SU-DHL-6 (cell line): ENCODE results near the gene DMXL1.
"Not testable (repeated sequence)": the region's sequence is repeated elsewhere in the genome, so short reads cannot be mapped to it uniquely, and the experiment has no call there.

Source experiments
- H2AFZ ChIP-seq: fragments of 200-600 bp; sonication (generic); 2 replicates; pipeline ENCODE4 v1.6.1; 2014; ENCODE audit warnings: low read depth, mild to moderate bottlenecking, moderate library complexity, mixed read lengths, antibody characterized with exemption, low read length; ENCODE audit not compliant: severe bottlenecking
- H3F3A ChIP-seq: fragments of 200-600 bp; shearing (Covaris generic); 2 replicates; pipeline ENCODE4 v1.6.0; 2016; ENCODE audit warnings: antibody characterized with exemption, mild to moderate bottlenecking; ENCODE audit not compliant: insufficient read depth
- H3K27ac ChIP-seq: fragments of 200-600 bp; sonication (generic); 2 replicates; pipeline ENCODE4 v1.5.1; 2016; ENCODE audit warnings: low read depth, mild to moderate bottlenecking, low read length, moderate library complexity, mixed read lengths
- H3K27me3 ChIP-seq: fragments of 200-600 bp; sonication (generic), shearing (Covaris generic); 2 replicates; pipeline ENCODE4 v1.6.0; 2014; ENCODE audit warnings: mild to moderate bottlenecking, low read length
- H3K36me3 ChIP-seq: fragments of 200-600 bp; sonication (generic); 2 replicates; pipeline ENCODE4 v1.6.1; 2014; ENCODE audit warnings: mild to moderate bottlenecking, low read length, mixed read lengths
- H3K4me2 ChIP-seq: fragments of 300-600, 200-600 bp; shearing (Covaris generic), sonication (generic); 2 replicates; pipeline ENCODE4 v1.6.0; 2014; ENCODE audit warnings: low read length, low read depth, mild to moderate bottlenecking; ENCODE audit not compliant: poor library complexity, severe bottlenecking
- H3K4me3 ChIP-seq: fragments of 200-600 bp; sonication (generic); 2 replicates; pipeline ENCODE4 v1.5.1; 2014; ENCODE audit warnings: antibody characterized with exemption, low read length, mild to moderate bottlenecking, mixed read lengths; ENCODE audit not compliant: insufficient read depth, poor library complexity, severe bottlenecking
- H3K79me2 ChIP-seq: fragments of 200-600 bp; sonication (generic); 2 replicates; pipeline ENCODE4 v1.6.1; 2014; ENCODE audit warnings: mild to moderate bottlenecking, low read length, moderate library complexity; ENCODE audit not compliant: insufficient read depth
- H3K9ac ChIP-seq: fragments of 200-600 bp; sonication (generic); 2 replicates; pipeline ENCODE4 v1.7.0; 2014; ENCODE audit warnings: mild to moderate bottlenecking, low read length
- H3K9me2 ChIP-seq: fragments of 200-600 bp; sonication (generic); replicated peaks from 2 replicates; pipeline ENCODE4 v1.6.1; 2014; ENCODE audit warnings: low read length; ENCODE audit not compliant: insufficient read depth
- H3K9me3 ChIP-seq: fragments of 200-600 bp; sonication (generic); 2 replicates; pipeline ENCODE4 v1.6.1; 2014; ENCODE audit warnings: low read length, mixed read lengths; ENCODE audit not compliant: insufficient read depth
- H4K20me1 ChIP-seq: fragments of 200-600 bp; sonication (generic); 2 replicates; pipeline ENCODE4 v1.6.1; 2014; ENCODE audit warnings: low read depth, mild to moderate bottlenecking, antibody characterized with exemption, low read length, moderate library complexity, mixed read lengths
- EZH2phosphoT487 ChIP-seq: fragments of 200-600 bp; sonication (generic), shearing (Covaris generic); conservative IDR thresholded peaks from 2 replicates; pipeline ENCODE4 v1.6.1; 2018; ENCODE audit warnings: mild to moderate bottlenecking, antibody characterized with exemption, low read length, moderate library complexity, mixed read lengths
- TF ChIP-seq, protein P1 (sequence below): fragments of 200-600 bp; sonication (generic); IDR thresholded peaks from one replicate; pipeline ENCODE4 v1.5.1; 2017; ENCODE audit warnings: antibody characterized with exemption, mild to moderate bottlenecking, low read length, moderate library complexity; ENCODE audit not compliant: insufficient read depth, poor library complexity, severe bottlenecking

The DMXL1 gene

DNA sequence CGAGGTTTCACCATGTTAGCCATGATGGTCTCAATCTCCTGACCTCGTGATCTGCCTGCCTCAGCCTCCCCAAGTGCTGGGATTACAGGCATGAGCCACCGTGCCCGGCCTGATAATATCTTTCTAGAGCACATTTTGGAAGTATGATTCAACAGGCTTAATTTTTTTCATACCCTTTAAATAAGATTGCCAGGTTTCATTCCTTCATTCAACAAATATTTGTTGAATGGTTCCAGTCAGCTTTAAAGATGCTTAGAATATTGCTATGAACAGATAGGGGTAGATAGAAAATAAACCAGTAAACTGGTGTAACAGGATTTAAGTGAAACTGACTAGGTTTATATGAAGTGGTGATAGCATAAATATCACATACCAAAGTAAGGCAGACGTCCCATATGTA is 41.3 kb downstream of the DMXL1 start:
- Histone ChIP-seq H3K79me2 (no peaks in the 10 kb centered on the region), H3K4me3 (no peak overlapping the region), H4K20me1 (no peaks in the 10 kb centered on the region), H3K9me2 (no peaks in the 10 kb centered on the region), H3K9ac (no peak overlapping the region), H3K27ac (no peak overlapping the region), H3K9me3 (no peaks in the 10 kb centered on the region), H2AFZ (no peak overlapping the region), H3K27me3 (no peaks in the 10 kb centered on the region), H3K4me2 (no peak overlapping the region), H3F3A (no peaks in the 10 kb centered on the region; the same call in 1 of the 2 replicates), H3K36me3 (peaks cover 49% of the 10 kb centered on the region)
- TF ChIP-seq, protein P1, sequence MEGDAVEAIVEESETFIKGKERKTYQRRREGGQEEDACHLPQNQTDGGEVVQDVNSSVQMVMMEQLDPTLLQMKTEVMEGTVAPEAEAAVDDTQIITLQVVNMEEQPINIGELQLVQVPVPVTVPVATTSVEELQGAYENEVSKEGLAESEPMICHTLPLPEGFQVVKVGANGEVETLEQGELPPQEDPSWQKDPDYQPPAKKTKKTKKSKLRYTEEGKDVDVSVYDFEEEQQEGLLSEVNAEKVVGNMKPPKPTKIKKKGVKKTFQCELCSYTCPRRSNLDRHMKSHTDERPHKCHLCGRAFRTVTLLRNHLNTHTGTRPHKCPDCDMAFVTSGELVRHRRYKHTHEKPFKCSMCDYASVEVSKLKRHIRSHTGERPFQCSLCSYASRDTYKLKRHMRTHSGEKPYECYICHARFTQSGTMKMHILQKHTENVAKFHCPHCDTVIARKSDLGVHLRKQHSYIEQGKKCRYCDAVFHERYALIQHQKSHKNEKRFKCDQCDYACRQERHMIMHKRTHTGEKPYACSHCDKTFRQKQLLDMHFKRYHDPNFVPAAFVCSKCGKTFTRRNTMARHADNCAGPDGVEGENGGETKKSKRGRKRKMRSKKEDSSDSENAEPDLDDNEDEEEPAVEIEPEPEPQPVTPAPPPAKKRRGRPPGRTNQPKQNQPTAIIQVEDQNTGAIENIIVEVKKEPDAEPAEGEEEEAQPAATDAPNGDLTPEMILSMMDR = no peak
- TF ChIP-seq EZH2phosphoT487 = no peak

DNA sequence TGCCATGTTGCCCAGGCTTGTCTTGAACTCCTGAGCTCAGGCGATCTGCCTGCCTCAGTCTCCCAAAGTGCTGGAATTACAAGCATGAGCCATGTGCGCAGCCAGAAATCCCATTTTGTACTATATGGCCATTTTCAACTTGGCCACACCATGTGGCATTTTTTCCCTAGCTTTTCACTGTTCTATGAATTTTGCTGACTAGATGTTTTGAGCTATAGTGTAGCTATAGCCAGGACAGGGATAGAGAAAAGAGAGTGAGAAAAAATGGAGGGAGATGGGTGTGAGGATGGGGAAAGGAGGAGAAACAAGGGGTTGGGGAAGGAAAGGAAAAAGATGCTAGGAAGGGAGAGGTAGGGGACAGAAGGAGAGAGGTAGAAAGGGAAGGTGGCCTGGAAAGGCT is 46.4 kb downstream of the DMXL1 start:
- no peaks in the 10 kb centered on the region for H3K9me2 ChIP-seq
- H4K20me1 ChIP-seq = no peaks in the 10 kb centered on the region
- no peak overlapping the region for H3K9ac ChIP-seq
- H3K27ac ChIP-seq = no peak overlapping the region
- no peaks in the 10 kb centered on the region; the same call in 1 of the 2 replicates for H3K79me2 ChIP-seq
- H3K27me3 ChIP-seq = no peaks in the 10 kb centered on the region
- TF ChIP-seq, protein P1 = no peak
- TF ChIP-seq EZH2phosphoT487 = no peak
- H3K36me3 ChIP-seq = peaks cover 66% of the 10 kb centered on the region
- H3K4me3 ChIP-seq = no peak overlapping the region
- no peak overlapping the region for H3K4me2 ChIP-seq
- H2AFZ ChIP-seq = no peak overlapping the region
- H3F3A ChIP-seq = peaks cover 5% of the 10 kb centered on the region; the same call in 1 of the 2 replicates
- no peaks in the 10 kb centered on the region for H3K9me3 ChIP-seq

DNA sequence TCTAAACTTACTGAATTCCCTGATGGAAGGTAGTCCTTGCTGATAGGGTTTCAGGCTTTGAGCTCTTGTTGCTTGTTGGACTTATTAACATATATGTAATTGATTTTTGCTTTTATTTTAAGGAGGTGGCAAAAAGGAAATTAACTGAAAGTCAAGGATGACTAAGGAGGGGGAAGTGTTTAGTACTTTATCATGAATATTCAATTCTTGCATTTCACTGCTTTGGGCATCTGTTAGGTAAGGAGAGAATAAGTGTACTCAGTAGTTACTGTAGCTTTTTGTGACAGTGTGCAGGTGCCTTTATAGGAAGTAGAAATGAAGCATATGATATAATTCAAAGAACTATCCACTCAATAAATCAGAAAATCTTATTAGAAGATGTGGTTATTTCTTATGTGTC is 47.1 kb downstream of the DMXL1 start:
- no peak for TF ChIP-seq EZH2phosphoT487
- TF ChIP-seq, protein P1 = no peak
- no peak overlapping the region for H3K4me2 ChIP-seq
- H4K20me1 ChIP-seq = no peaks in the 10 kb centered on the region
- peaks cover 65% of the 10 kb centered on the region for H3K36me3 ChIP-seq
- no peaks in the 10 kb centered on the region for H3K9me3 ChIP-seq
- H3F3A ChIP-seq = peaks cover 5% of the 10 kb centered on the region; the same call in 1 of the 2 replicates
- no peaks in the 10 kb centered on the region for H3K27me3 ChIP-seq
- no peaks in the 10 kb centered on the region; the same call in 1 of the 2 replicates for H3K79me2 ChIP-seq
- no peak overlapping the region for H3K27ac ChIP-seq
- H3K9me2 ChIP-seq = no peaks in the 10 kb centered on the region
- H3K9ac ChIP-seq = no peak overlapping the region
- H3K4me3 ChIP-seq = no peak overlapping the region
- no peak overlapping the region for H2AFZ ChIP-seq

DNA sequence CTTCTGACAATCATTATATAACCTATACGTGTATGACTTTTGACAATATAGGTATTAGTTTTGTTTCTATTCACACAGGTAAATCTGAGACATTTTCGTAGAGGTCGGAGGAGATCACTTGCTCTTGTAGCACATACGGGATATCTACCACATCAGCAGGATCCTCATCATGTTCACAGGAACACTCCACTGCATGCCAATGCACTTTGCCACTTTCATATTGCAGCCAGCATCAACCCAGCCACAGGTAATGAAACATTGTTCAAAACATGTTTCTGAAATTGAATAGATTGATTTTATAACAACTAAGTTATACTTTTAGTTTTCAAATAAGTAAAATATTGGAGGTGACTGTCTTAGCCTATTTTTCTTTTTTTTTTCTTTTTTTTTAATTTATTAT is 50.0 kb downstream of the DMXL1 start:
- Histone ChIP-seq H3F3A (peaks cover 9% of the 10 kb centered on the region; the same call in 1 of the 2 replicates), H3K27me3 (no peaks in the 10 kb centered on the region), H3K79me2 (peaks cover 4% of the 10 kb centered on the region; the same call in 1 of the 2 replicates), H3K9me3 (no peaks in the 10 kb centered on the region), H3K4me2 (no peak overlapping the region), H3K9ac (no peak overlapping the region), H3K27ac (no peak overlapping the region), H4K20me1 (no peaks in the 10 kb centered on the region), H2AFZ (no peak overlapping the region), H3K9me2 (no peaks in the 10 kb centered on the region), H3K4me3 (no peak overlapping the region), H3K36me3 (peaks cover 59% of the 10 kb centered on the region)
- TF ChIP-seq, protein P1 = no peak
- TF ChIP-seq EZH2phosphoT487 = no peak

DNA sequence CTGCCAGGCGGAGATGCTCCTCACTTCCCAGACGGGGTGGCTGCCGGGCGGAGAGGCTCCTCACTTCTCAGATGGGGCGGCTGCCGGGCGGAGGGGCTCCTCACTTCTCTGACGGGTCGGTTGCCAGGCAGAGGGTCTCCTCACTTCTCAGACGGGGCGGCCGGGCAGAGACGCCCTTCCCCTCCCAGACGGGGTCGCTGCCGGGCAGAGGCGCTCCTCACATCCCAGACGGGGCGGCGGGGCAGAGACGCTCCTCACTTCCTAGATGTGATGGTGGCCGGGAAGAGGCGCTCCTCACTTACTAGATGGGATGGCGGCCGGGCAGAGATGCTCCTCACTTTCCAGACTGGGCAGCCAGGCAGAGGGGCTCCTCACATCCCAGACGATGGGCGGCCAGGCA is 51.6 kb downstream of the DMXL1 start:
- H3K9me3 ChIP-seq, H3K27me3 ChIP-seq, H3K9me2 ChIP-seq, H3K27ac ChIP-seq, H2AFZ ChIP-seq, H3K79me2 ChIP-seq, H3K4me3 ChIP-seq, H3K4me2 ChIP-seq, H4K20me1 ChIP-seq, H3K9ac ChIP-seq, H3F3A ChIP-seq: not testable (repeated sequence)
- H3K36me3 ChIP-seq = peaks cover 49% of the 10 kb centered on the region
